ENCODE data around the gene ANGPTL8. TPM values are rescaled to one million over a fixed set of nuclear protein-coding genes. Genes with fewer than 3 reads are reported as not detected.

Gene ANGPTL8
- total RNA-seq, 1 donor from 2014 or later: not detected

GRCh38 chr19:11200015-11200574 lies 39.3 kb upstream of the ANGPTL8 start:
- peaks cover 5% of the 10 kb centered on the region for H3K36me3 Mint-ChIP-seq (ENCODE audit: insufficient read depth)
- no peak overlapping the region for H3K27ac Mint-ChIP-seq
- peaks cover 2% of the 10 kb centered on the region for H3K4me1 Mint-ChIP-seq (ENCODE audit: low read depth)
- no peaks in the 10 kb centered on the region for H3K27me3 Mint-ChIP-seq
- DNase-seq (ENCODE audit: low spot score, unreplicated experiment): no peak
- no peaks in the 10 kb centered on the region for H3K9me3 Mint-ChIP-seq (ENCODE audit: low read depth)
- no peak for TF ChIP-seq CTCF (IDR thresholded peaks at IDR 0.05; ENCODE audit: unreplicated experiment)
- no peak overlapping the region for H3K4me3 Mint-ChIP-seq (ENCODE audit: low read depth)

- Mint-ChIP-seq H3K4me1 (ENCODE audit: low read depth) (peaks cover 2% of the 10 kb centered on the region), H3K27me3 (no peaks in the 10 kb centered on the region), H3K27ac (no peak overlapping the region), H3K36me3 (ENCODE audit: insufficient read depth) (peaks cover 3% of the 10 kb centered on the region), H3K4me3 (ENCODE audit: low read depth) (no peak overlapping the region), H3K9me3 (ENCODE audit: low read depth) (no peaks in the 10 kb centered on the region)
- DNase-seq (ENCODE audit: low spot score, unreplicated experiment): no peak
- no peak for TF ChIP-seq CTCF (IDR thresholded peaks at IDR 0.05; ENCODE audit: unreplicated experiment)
These were observed 38.5 kb upstream of the ANGPTL8 start for GRCh38 chr19:11200931-11201330.

- no peak overlapping the region for H3K27ac Mint-ChIP-seq
- TF ChIP-seq CTCF (IDR thresholded peaks at IDR 0.05; ENCODE audit: unreplicated experiment): no peak
- no peaks in the 10 kb centered on the region for H3K9me3 Mint-ChIP-seq (ENCODE audit: low read depth)
- no peak overlapping the region for H3K4me3 Mint-ChIP-seq (ENCODE audit: low read depth)
- H3K36me3 Mint-ChIP-seq (ENCODE audit: insufficient read depth): peaks cover 3% of the 10 kb centered on the region
- H3K4me1 Mint-ChIP-seq (ENCODE audit: low read depth): no peaks in the 10 kb centered on the region
- no peaks in the 10 kb centered on the region for H3K27me3 Mint-ChIP-seq
- no peak for DNase-seq (ENCODE audit: low spot score, unreplicated experiment)
These were observed 37.6 kb upstream of the ANGPTL8 start for GRCh38 chr19:11201791-11202190.

- DNase-seq (ENCODE audit: low spot score, unreplicated experiment): no peak
- Mint-ChIP-seq H3K4me1 (ENCODE audit: low read depth) (no peaks in the 10 kb centered on the region), H3K4me3 (ENCODE audit: low read depth) (no peak overlapping the region), H3K27me3 (no peaks in the 10 kb centered on the region), H3K27ac (no peak overlapping the region), H3K9me3 (ENCODE audit: low read depth) (no peaks in the 10 kb centered on the region), H3K36me3 (ENCODE audit: insufficient read depth) (peaks cover 3% of the 10 kb centered on the region)
- no peak for TF ChIP-seq CTCF (IDR thresholded peaks at IDR 0.05; ENCODE audit: unreplicated experiment)
These were observed 36.8 kb upstream of the ANGPTL8 start for GRCh38 chr19:11202488-11203193.

- Mint-ChIP-seq H3K27ac (no peak overlapping the region), H3K36me3 (ENCODE audit: insufficient read depth) (peaks cover 3% of the 10 kb centered on the region), H3K4me3 (ENCODE audit: low read depth) (no peak overlapping the region), H3K4me1 (ENCODE audit: low read depth) (no peaks in the 10 kb centered on the region), H3K9me3 (ENCODE audit: low read depth) (no peaks in the 10 kb centered on the region), H3K27me3 (no peaks in the 10 kb centered on the region)
- TF ChIP-seq CTCF (IDR thresholded peaks at IDR 0.05; ENCODE audit: unreplicated experiment): peak; percentile 77
- DNase-seq (ENCODE audit: low spot score, unreplicated experiment): peak; percentile 53
These were observed 36.0 kb upstream of the ANGPTL8 start for GRCh38 chr19:11203194-11204075.

Measured in progenitor cell of endocrine pancreas (in vitro differentiated cells).